ENCODE measurements around the gene ENDOV. TPM values are rescaled to one million over a fixed set of nuclear protein-coding genes. Genes with fewer than 3 reads are reported as not detected.

ENDOV gene
- total RNA-seq, 2 experiments from 2014 or later = 16.8 to 18.1 TPM

DNA sequence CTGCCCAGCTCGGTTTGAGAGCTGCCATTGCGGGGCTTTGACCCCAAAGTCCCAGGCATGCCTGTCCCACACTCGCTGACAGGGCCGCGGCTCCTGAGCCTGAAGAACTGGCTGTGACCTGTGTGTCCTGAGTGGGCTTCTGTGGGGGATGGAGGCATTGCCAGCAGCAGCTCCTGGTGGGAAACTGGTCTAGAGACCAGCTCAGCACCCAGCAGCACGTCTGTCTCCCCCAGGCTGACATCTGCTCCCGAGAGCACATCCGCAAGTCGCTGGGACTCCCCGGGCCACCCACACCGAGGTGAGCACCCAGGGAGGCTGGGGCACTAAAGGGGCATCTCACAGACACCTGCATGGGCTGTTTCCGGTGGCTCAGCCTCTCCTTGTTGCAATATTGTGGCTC is 13.4 kb downstream of the ENDOV start:
- intact Hi-C loops (cut with micrococcal nuclease) = loop anchor here (5.0 kb wide), 2 partner anchors 149 to 554 kb away; no protein-coding TSS in a partner anchor
- Mint-ChIP-seq H3K27me3 (no peaks in the 10 kb centered on the region), H3K4me3 (no peak overlapping the region), H3K36me3 (ENCODE audit: low read depth) (no peaks in the 10 kb centered on the region), H3K4me1 (ENCODE audit: low read depth) (peaks cover 11% of the 10 kb centered on the region), H3K27ac (no peak overlapping the region), H3K9me3 (no peaks in the 10 kb centered on the region)
- ChIA-PET POLR2A (interaction anchor here (1.3 kb wide), 1 partner anchor 26 kb away, joined by 4 read pairs; no protein-coding TSS in a partner anchor), CTCF (interaction anchor here (1.3 to 3.6 kb wide), 7 partner anchors 136 to 559 kb away, joined by 3 to 19 read pairs (median 8); no protein-coding TSS in a partner anchor)
- DNase-seq = no peak
- ATAC-seq = no peak
- TF ChIP-seq, protein P1, sequence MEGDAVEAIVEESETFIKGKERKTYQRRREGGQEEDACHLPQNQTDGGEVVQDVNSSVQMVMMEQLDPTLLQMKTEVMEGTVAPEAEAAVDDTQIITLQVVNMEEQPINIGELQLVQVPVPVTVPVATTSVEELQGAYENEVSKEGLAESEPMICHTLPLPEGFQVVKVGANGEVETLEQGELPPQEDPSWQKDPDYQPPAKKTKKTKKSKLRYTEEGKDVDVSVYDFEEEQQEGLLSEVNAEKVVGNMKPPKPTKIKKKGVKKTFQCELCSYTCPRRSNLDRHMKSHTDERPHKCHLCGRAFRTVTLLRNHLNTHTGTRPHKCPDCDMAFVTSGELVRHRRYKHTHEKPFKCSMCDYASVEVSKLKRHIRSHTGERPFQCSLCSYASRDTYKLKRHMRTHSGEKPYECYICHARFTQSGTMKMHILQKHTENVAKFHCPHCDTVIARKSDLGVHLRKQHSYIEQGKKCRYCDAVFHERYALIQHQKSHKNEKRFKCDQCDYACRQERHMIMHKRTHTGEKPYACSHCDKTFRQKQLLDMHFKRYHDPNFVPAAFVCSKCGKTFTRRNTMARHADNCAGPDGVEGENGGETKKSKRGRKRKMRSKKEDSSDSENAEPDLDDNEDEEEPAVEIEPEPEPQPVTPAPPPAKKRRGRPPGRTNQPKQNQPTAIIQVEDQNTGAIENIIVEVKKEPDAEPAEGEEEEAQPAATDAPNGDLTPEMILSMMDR (IDR thresholded peaks at IDR 0.05) = no peak

DNA sequence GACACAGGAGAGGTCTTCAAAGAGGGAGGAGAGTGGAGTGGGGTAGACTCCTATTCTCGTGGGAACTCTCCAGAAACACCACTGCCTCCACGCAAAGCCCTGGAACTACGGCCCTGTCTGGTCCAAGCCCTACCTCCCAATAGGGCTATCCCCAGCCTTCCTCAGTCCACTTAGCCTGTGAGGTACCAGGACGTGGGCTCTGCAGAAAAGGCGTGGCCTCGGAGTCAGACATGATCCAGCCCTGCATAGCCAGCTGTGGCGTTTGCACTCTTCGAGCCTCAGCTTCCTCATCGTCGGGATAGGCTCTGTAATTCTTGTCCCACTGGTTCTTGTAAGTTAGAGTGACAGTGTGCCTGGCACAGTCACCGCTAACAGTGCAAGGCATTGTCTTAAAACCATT is 13.8 kb downstream of the ENDOV start:
- CTCF ChIA-PET = interaction anchor here (2.1 to 3.6 kb wide), 4 partner anchors 146 to 559 kb away, joined by 5 to 19 read pairs (median 10); no protein-coding TSS in a partner anchor
- TF ChIP-seq, protein P1 (IDR thresholded peaks at IDR 0.05) = no peak
- DNase-seq (no peak), ATAC-seq (no peak)
- Mint-ChIP-seq H3K36me3 (ENCODE audit: low read depth) (no peaks in the 10 kb centered on the region), H3K27ac (no peak overlapping the region), H3K4me3 (no peak overlapping the region), H3K9me3 (no peaks in the 10 kb centered on the region), H3K4me1 (ENCODE audit: low read depth) (peaks cover 11% of the 10 kb centered on the region), H3K27me3 (no peaks in the 10 kb centered on the region)
- intact Hi-C loops (cut with micrococcal nuclease) = loop anchor here (5.0 kb wide), 2 partner anchors 149 to 554 kb away; no protein-coding TSS in a partner anchor
- POLR2A ChIA-PET = no interaction called here

DNA sequence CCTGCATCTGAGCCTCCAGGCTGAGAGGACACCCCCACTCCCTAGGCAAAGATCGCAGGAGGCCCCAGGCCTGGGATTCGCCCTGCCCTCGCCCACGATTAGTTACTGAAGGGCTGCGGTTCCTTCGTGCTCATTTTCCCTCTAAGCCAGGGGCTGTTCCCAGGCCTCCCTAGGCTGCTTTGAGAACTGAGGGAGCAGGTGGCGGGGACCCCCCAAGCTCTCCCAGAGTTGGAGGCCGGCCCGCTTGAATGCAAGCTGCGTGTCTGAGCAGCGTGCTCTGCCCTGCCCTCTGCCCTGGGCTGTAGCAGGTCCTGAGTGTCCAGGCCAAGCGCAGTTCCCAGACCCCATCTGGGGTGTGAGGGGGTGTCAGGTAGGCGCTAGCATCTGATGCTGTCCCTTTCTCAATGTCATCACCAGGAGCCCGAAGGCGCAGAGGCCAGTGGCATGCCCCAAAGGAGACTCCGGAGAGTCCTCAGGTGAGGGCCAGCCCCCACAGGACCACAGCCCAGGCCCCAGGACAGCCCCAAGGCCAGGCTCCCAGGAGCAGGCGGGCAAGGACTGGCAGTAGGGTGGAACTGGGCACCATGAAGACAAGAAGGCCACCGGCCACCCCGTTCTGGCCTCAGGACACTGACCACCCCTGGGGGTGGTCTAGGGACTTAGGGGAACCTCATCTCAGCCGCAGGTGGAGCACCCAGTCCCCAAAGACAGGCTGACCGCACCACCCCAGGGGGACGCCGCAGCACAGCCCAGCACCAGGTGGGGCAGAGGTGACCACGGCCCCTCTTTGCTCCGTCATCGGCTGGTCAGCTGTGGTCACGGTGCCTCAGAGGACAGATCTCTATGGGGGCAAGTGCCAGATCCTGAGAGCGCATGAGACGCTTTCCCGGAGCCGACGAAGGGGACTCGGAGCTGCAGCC is 14.6 kb downstream of the ENDOV start:
- ChIA-PET CTCF (interaction anchor here (3.6 kb wide), 1 partner anchor 470 kb away, joined by 19 read pairs; no protein-coding TSS in a partner anchor), POLR2A (no interaction called here)
- H3K36me3 Mint-ChIP-seq (ENCODE audit: low read depth) = no peaks in the 10 kb centered on the region
- TF ChIP-seq, protein P1 (IDR thresholded peaks at IDR 0.05) = no peak
- DNase-seq = no peak
- no peaks in the 10 kb centered on the region for H3K9me3 Mint-ChIP-seq
- ATAC-seq = no peak
- H3K27ac Mint-ChIP-seq = no peak overlapping the region
- peaks cover 9% of the 10 kb centered on the region for H3K4me1 Mint-ChIP-seq (ENCODE audit: low read depth)
- H3K27me3 Mint-ChIP-seq = no peaks in the 10 kb centered on the region
- intact Hi-C loops (cut with micrococcal nuclease) = loop anchor here (5.0 kb wide), 2 partner anchors 148 to 553 kb away; no protein-coding TSS in a partner anchor
- no peak overlapping the region for H3K4me3 Mint-ChIP-seq

DNA sequence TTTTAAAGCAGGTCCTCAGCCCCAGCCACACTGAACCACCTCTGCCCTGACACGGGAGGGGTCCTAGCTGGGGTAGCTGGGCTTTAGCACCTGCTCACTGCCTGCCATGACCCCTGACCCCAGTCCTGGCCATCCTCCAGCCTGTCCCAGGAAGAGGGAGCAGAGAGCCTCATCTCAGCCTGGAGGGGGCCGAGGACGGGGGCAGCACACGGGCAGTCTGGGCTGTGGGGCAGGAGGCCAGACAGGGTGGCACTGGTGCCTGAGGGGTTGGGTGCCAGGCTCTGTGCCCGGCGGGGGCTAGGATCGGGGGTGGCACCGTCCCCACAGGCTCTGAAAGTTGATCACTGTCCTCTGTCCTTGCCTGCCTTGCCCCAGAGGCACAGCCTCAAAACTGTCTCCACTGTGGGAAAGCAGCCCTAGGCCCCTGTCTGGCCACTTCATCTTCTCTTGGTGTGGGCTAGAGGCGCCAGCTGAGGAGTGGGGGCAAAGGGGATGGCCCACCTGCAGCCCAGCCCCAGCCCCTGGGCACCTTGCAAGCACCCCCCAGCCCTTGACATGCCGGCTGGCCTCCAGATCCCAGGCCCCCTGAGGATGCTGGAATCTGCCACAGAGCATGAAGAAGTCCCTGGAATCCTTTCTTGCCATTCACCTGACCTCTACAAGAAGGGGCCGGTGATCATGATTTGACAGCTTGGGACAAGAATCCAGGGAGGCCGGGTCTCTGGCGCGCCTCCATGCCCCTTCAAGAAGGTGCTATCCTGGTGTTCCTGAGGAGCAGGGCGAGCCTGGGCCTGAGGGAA is 15.7 kb downstream of the ENDOV start:
- POLR2A ChIA-PET = interaction anchor here (1.6 kb wide), 1 partner anchor 24 kb away, joined by 4 read pairs; no protein-coding TSS in a partner anchor
- Mint-ChIP-seq H3K27ac (no peak overlapping the region), H3K36me3 (ENCODE audit: low read depth) (no peaks in the 10 kb centered on the region), H3K27me3 (no peaks in the 10 kb centered on the region), H3K9me3 (no peaks in the 10 kb centered on the region), H3K4me3 (no peak overlapping the region), H3K4me1 (ENCODE audit: low read depth) (peaks cover 9% of the 10 kb centered on the region)
- TF ChIP-seq, protein P1 (IDR thresholded peaks at IDR 0.05) = no peak
- ATAC-seq (no peak), DNase-seq (no peak)
- intact Hi-C loops (cut with micrococcal nuclease) = no loop called here
- CTCF ChIA-PET = no interaction called here

Data from activated CD8-positive, alpha-beta T cell treated with anti-CD3 and anti-CD28 coated beads for 36 hours (primary cell).